ENCODE results near the gene SAC3D1. TPM values are rescaled to one million over a fixed set of nuclear protein-coding genes. Genes with fewer than 3 reads are reported as not detected.

SAC3D1 gene
- total and polyA plus RNA-seq, 9 of the 15 experiments (the other 6 are each of a cell fraction or from before 2014, with no cell fraction given) = 0.20 to 35.2 (median 5.8) TPM

GRCh38 chr11:65040847-65041622 lies at the start of gene SAC3D1 (continued):
- TF ChIP-seq HMGXB4 (CRISPR knock-in tag; IDR thresholded peaks at IDR 0.05) (no peak), MIER1 (IDR thresholded peaks at IDR 0.05; ENCODE audit: low read depth) (no peak), GTF3C2 (IDR thresholded peaks at IDR 0.05; ENCODE audit: borderline replicate concordance, extremely low read depth, insufficient read length) (no peak), ZMIZ1 (IDR thresholded peaks at IDR 0.05; ENCODE audit: low read depth in 2 of 2, low read length in 2 of 2) (no peak), ZKSCAN3 (CRISPR knock-in tag; IDR thresholded peaks at IDR 0.05) (no peak), YY1 (IDR thresholded peaks at IDR 0.05; ENCODE audit: borderline replicate concordance in 1 of 3, control insufficient read depth in 1 of 3, extremely low read depth in 1 of 3, insufficient read depth in 3 of 3, insufficient read length in 1 of 3, insufficient replicate concordance in 2 of 3, low read depth in 1 of 3, low read length in 2 of 3) (peak in 2 of 3 experiments; percentile 40 to 79), PCBP1 (IDR thresholded peaks at IDR 0.05; ENCODE audit: low read depth, low read length, poor library complexity, severe bottlenecking) (peak; percentile 75), ZNF785 (CRISPR knock-in tag; IDR thresholded peaks at IDR 0.05) (no peak), MTA2 (IDR thresholded peaks at IDR 0.05; ENCODE audit: low read depth) (no peak), ZNF766 (CRISPR knock-in tag; conservative IDR thresholded peaks at IDR 0.05) (no peak), ZBTB7A (IDR thresholded peaks at IDR 0.05; ENCODE audit: borderline replicate concordance, control insufficient read depth, low read depth, low read length) (no peak), GTF2F1 (IDR thresholded peaks at IDR 0.05; ENCODE audit: low read depth, low read length) (no peak), STAT5A (IDR thresholded peaks at IDR 0.05; ENCODE audit: borderline replicate concordance, low read length) (no peak), CHD1 (IDR thresholded peaks at IDR 0.05; ENCODE audit: low read length) (no peak), ETV1 (tag; conservative IDR thresholded peaks at IDR 0.05; ENCODE audit: low read depth) (no peak)
